ENCODE measurements around the gene FUT8.
"Not testable (repeated sequence)": the region's sequence is repeated elsewhere in the genome, so short reads cannot be mapped to it uniquely, and the experiment has no call there.

Gene FUT8

DNA sequence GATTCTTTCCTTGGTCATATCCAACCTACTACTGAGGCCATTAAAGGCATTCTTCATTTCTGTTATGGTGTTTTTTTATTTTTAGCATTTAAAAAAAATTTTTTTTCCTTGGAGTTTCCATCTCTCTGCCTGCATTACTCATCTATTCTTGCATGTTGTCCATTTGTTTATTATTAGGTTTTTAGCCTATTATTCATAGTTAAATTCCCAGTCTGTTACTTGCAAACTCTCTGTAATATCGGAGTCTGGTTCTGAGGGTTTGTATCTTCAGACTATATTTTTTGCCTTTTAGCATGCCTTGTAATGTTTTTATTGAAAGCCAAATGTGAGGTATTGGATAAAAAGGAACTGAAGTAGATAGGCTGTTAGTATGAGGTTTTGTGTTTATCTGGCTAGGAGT is 284.3 kb downstream of the FUT8 start:
- DNase-seq (ENCODE audit: low read depth): no peak
- TF ChIP-seq, protein P1, sequence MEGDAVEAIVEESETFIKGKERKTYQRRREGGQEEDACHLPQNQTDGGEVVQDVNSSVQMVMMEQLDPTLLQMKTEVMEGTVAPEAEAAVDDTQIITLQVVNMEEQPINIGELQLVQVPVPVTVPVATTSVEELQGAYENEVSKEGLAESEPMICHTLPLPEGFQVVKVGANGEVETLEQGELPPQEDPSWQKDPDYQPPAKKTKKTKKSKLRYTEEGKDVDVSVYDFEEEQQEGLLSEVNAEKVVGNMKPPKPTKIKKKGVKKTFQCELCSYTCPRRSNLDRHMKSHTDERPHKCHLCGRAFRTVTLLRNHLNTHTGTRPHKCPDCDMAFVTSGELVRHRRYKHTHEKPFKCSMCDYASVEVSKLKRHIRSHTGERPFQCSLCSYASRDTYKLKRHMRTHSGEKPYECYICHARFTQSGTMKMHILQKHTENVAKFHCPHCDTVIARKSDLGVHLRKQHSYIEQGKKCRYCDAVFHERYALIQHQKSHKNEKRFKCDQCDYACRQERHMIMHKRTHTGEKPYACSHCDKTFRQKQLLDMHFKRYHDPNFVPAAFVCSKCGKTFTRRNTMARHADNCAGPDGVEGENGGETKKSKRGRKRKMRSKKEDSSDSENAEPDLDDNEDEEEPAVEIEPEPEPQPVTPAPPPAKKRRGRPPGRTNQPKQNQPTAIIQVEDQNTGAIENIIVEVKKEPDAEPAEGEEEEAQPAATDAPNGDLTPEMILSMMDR (IDR thresholded peaks at IDR 0.05; ENCODE audit: control insufficient read depth, insufficient read depth, low read depth, low read length, missing control alignments): no peak
- H3K4me3 ChIP-seq (ENCODE audit: control insufficient read depth, low read depth, low read length): no peak overlapping the region

DNA sequence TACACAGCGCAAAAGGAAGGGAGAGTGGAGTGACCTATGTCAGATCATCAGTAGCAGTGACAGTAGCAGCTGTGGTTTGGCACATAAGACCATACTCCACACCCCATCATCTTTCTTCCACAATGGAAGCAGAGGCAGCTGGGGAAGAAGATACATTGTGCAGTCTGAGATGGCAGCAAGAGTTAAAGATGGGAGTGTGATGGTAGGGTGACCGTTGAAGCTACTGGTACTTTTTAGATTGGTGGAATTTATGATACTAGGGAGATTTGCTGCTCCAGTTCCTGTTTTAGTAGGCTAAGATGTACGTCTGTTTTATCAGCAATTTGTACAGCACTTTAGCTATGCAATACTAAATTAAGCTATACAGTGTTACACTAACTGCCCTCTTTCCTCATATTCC is 291.0 kb downstream of the FUT8 start:
- no peak overlapping the region for H3K4me3 ChIP-seq (ENCODE audit: control insufficient read depth, low read depth, low read length)
- TF ChIP-seq, protein P1 (IDR thresholded peaks at IDR 0.05; ENCODE audit: control insufficient read depth, insufficient read depth, low read depth, low read length, missing control alignments): no peak
- DNase-seq (ENCODE audit: low read depth): no peak

DNA sequence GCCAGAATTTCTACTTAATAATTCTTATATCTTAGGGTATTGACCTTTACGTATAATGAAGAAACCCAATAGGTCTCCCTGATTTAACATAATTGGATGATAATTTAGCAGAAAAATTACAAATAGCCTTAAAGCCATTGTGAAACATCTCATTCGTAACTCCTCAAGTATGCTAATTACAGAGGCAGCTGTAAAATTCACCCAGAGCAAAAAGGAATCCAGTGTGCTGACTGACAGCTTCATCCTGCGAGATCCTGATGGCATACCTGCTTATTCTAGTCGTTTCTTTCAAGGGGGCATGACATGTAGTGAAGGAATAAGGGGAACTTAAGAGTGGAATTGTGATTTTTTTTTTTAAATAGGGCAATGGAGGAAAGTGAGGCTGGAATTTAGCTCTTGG is 291.5 kb downstream of the FUT8 start:
- no peak for DNase-seq (ENCODE audit: low read depth)
- TF ChIP-seq, protein P1 (IDR thresholded peaks at IDR 0.05; ENCODE audit: control insufficient read depth, insufficient read depth, low read depth, low read length, missing control alignments): no peak
- H3K4me3 ChIP-seq (ENCODE audit: control insufficient read depth, low read depth, low read length): no peak overlapping the region

DNA sequence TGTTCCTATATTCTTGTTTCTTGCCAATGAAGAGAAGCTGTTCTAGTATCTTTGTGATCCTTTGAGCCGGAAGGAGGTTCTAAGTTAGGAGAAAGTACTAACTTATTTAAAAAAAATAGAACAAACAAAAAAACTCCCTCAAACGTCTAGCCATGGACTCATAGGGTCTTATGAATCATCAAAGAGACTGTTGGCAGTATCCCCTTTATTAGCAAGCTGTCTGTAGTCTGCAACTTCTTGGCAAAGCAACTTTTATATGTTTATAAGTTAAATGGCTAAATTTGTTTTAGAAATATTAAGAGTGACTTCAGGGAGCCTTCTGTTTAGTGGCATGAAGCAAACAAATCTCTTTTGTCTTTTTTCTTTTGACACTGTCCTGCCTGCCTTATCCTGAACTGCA is 291.9 kb downstream of the FUT8 start:
- TF ChIP-seq, protein P1 (IDR thresholded peaks at IDR 0.05; ENCODE audit: control insufficient read depth, insufficient read depth, low read depth, low read length, missing control alignments): no peak
- H3K4me3 ChIP-seq (ENCODE audit: control insufficient read depth, low read depth, low read length): no peak overlapping the region
- peak; percentile 35 for DNase-seq (ENCODE audit: low read depth)

DNA sequence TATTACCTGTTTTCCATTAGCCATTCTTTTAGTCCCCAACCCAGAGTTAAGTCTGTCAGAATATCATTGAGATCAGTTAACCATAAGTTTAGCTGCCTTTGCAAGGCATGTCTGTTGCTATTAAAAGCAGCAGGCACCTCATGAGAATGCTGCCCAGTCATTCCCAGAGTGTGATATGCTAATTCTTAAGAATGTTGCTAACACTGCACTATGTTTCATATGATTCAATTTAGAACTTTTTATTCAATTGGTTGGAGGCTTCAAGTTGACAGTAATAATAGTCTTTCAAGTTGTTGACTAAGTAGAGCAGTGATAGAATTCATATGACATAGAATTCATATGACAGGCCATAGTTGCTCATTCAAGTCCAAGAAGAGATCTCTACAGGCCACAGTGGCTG is 292.3 kb downstream of the FUT8 start:
- no peak overlapping the region for H3K4me3 ChIP-seq (ENCODE audit: control insufficient read depth, low read depth, low read length)
- TF ChIP-seq, protein P1 (IDR thresholded peaks at IDR 0.05; ENCODE audit: control insufficient read depth, insufficient read depth, low read depth, low read length, missing control alignments): no peak
- no peak for DNase-seq (ENCODE audit: low read depth)

DNA sequence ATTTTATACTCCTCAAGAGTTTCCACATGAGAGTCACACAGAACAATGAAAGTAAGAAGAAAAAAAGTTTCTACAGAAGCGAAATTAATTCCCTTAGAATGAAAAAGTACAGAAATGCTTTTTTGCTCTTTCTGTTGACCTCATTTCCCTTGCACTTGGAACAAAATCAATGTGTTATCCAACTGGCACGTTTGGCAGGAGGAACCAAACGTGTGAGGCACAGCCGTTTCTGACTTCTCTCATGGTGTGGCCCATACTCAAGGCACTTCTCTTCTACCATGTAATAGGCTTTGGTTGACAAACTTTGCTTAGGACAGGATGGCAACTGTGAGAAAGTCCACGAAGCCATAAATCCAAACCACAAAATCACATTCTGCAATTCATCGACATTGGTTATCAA is 297.0 kb downstream of the FUT8 start:
- H3K4me3 ChIP-seq (ENCODE audit: control insufficient read depth, low read depth, low read length): no peak overlapping the region
- no peak for DNase-seq (ENCODE audit: low read depth)
- TF ChIP-seq, protein P1 (IDR thresholded peaks at IDR 0.05; ENCODE audit: control insufficient read depth, insufficient read depth, low read depth, low read length, missing control alignments): no peak

DNA sequence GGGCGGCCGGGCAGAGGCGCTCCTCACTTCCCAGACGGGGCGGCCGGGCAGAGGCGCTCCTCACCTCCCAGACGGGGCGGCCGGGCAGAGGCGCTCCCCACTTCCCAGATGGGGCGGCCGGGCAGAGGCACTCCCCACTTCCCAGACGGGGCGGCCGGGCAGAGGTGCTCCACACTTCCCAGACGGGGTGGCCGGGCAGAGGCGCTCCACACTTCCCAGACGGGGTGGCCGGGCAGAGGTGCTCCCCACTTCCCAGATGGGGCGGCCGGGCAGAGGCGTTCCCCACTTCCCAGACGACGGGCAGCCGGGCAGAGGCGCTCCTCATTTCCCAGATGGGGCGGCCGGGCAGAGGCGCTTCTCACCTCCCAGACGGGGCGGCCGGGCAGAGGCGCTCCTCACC is 304.3 kb downstream of the FUT8 start:
- H3K4me3 ChIP-seq (ENCODE audit: control insufficient read depth, low read depth, low read length); DNase-seq (ENCODE audit: low read depth): not testable (repeated sequence)

DNA sequence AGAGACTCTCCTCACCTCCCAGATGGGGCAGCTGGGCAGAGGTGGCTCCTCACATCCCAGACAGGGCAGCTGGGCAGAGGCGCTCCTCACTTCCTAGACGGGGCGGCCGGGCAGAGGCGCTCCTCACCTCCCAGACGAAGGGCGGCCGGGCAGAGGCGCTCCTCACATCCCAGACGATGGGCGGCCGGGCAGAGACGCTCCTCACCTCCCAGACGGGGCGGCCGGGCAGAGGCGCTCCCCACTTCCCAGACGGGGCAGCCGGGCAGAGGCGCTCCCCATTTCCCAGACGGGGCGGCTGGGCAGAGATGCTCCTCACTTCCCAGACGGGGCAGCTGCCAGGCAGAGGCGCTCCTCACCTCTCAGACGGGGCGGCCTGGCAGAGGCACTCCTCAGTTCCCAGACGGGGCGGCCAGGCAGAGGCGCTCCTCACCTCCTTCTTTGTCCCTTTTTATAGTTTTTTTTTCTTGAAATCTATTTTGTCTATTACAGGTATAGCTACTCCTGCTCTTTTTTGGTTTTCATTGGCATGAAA is 304.9 kb downstream of the FUT8 start:
- H3K4me3 ChIP-seq (ENCODE audit: control insufficient read depth, low read depth, low read length); DNase-seq (ENCODE audit: low read depth): not testable (repeated sequence)
